Middle frontal gyrus (tissue), 1 donor: ENCODE measurements around the gene TRHDE.
"Not testable (repeated sequence)": the region's sequence is repeated elsewhere in the genome, so short reads cannot be mapped to it uniquely, and the experiment has no call there.

ENCODE experiments used
- DNase-seq: peaks from one replicate; pipeline ENCODE4 v3.0.0-alpha.2; 2015; ENCODE audit warnings: low spot score; ENCODE audit errors: extremely low spot score

Gene TRHDE

DNA sequence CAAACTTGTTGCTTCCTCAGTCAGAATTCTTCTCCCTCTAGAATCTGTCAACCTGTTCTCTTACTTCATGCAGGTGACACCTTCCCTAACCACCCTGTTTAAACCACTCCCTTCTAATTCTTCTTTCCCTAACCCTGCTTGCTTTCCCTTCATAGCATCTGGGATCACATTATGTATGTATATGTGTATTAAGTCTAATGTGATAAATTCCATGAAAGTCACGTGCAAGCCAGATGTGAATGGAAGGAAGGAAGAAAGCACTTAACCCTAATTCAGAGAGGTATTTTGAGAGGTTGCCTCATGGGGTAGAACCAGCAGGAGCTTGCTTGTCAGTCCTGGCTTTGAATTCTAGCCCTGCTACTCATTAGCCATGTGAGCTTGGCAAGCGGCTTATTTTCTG, 340.0 kb downstream of the TRHDE start:
- DNase-seq, result no peak

DNA sequence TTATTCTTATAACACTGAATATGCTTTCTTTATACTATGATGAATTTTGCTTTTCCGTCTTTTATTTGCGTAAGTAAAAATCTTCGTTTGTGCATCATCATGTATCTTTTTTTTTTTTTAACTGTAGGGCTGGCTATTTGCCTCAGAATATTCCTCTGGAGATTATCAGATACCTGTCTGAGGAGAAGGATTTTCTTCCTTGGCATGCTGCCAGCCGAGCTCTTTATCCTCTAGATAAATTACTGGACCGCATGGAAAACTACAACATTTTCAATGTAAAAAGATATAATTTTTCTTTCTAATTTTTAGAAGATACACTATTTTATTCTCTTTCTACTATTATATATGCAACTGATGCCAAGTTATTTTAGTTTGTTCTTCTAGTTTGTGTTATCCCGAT, 346.6 kb downstream of the TRHDE start:
- no peak for DNase-seq

DNA sequence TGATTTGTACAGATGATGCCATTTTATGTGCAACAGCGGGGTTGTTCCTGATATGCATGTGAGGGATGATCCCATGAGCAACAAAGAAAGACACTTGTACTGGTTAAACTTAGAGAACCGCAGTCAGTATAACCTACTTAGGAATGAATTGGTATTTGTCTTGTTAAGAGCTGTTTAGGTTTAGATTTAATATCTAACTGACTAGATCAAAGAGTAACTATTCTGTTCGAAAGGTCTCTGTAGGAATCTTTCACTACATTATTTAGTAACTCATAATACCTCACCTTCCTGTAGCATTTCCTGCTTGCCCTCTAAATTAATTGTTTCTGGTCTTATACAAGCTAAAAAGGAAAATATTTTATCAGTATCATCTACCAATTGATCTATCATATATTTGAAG, 350.4 kb downstream of the TRHDE start:
- DNase-seq, result no peak

DNA sequence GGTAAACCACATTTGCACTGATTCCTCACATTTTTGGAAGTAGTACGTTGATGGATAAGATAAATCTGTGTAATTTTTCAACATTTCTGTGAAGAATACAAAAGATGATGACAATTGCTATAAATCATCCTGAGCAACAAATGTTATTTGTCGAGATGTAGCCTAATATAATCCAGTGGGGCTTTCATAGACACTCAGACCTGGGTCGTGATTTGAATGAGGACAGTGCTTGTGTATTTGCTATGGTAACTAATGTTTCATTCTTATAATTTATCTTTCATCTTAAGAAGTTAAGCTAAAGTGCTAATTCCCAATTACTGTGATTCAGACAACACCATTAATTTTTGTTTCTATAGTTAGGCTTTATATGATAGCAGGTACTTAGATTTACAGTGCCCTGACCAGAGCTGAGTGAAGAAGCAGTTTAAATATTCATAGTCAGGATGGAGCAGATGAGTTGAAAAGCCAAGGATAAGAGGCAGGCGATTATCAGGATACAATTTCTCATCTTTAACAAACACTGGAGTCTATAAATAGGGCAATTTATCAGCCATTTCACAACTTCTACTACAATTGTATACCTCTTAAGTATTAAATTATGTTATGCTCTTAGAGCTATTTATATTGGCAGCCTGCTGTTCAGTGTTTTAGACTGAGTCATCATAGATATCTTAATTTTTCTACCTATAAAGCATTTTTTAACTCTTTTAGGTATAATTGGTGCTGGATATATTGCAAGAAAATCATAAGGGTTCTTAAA, 359.9 kb downstream of the TRHDE start:
- no peak for DNase-seq

DNA sequence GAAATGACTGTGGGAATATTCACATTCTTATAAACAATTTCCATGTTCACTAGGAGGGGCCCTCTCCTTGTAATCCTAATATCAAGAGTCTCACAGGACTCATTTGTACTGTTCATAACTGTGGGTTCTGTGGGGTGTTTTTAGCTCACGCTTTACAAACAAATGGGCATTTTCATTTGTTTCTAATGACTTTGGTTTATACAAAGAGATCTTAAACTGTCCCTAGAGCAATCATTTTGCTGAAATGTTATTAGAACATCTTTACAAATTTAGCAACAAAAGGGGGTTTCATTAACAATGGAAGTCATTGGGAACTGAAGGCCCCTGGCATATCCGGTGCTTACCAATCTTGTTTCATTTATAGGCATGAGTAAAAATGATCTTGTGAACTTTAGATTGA, 370.5 kb downstream of the TRHDE start:
- no peak for DNase-seq

DNA sequence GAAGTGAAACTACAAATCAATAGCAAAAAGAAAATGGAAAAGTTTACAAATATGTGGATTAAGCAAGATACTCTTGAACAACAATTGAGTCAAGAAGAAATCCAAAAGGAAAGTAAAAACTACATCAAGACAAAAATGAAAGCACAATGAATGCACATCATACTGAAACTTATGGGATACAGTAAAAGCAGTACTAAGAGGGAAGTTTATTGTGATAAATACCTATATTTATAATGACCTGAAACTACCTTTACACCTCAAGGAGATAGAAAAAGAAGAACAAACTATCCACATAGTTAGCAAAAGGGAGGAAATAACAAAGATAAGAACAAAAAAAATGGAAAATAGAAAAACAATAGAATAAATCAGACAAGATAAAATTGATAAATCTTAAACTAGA, 375.0 kb downstream of the TRHDE start:
- no peak for DNase-seq

DNA sequence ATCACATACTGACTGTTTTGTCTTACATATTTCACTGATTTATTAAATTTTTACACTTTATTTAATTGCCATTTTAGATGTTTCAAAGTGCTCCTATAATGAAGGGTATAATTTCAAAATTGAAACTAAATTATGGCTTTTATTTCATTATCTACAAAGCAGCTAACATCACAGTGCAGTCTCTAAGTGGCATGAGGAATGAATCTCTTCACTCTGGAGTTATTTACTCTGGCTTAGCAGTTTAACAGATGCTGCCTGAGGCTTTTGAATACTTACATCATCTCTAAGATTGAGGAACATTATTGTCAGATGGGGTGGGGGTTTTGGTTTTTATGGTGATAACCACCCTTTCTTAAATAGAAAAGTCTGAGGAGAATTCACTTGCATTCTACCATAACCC, 386.4 kb downstream of the TRHDE start:
- no peak for DNase-seq

DNA sequence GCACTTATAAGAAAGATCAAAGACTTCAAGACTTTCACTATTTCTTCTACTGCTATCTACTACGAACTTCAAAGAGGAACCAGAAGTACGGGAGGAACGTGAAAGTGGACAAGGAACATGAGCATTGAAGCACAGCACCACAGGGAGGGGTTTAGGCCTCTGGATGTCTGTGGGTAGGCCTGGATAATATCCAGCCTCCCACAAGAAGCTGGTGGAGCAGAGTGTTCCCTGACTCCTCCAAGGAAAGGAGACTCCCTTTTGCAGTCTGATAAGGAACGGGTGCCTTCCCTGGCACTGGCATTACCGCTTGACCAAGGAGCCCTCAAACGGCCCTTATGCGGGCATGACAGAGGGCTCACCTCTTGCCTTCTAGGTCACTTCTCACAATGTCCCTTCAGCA, 388.0 kb downstream of the TRHDE start:
- DNase-seq, result not testable (repeated sequence)

DNA sequence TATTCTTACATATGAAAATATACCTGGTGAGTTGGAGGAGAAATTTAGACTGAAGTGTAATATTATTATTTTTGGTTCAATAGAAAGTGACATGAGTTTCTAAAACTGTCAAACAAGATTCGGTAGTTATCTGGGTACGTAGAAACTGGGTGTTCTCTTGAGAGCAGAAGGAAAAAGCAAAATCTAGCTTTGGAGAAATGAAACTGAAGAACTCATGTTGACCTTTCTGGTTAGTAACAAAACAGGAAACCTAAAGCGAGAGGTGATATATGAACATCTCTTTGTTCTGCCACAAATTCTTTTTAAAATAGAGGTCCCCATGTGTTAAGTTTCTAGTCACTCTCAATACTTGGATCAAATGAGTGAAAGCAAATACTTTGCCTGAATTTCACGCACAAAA, 401.7 kb downstream of the TRHDE start:
- no peak for DNase-seq

DNA sequence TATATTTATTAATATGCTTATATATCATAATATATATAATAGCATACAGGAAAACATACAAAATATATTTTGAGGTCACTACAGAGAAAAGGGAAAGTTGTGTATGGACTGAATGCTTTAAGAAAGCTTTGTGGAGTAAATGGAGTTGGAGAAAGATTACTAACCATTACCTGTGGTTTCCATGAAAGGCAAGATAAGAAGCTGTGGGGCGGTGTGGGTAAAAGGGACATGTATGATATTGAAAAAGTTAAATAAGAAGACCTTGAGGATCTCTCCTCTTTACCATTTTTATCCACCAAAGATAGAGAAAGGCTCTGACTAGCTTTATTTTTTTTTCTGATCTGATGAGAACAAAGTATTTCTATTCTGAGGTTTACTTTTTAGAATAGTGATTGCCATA, 404.4 kb downstream of the TRHDE start:
- no peak for DNase-seq

DNA sequence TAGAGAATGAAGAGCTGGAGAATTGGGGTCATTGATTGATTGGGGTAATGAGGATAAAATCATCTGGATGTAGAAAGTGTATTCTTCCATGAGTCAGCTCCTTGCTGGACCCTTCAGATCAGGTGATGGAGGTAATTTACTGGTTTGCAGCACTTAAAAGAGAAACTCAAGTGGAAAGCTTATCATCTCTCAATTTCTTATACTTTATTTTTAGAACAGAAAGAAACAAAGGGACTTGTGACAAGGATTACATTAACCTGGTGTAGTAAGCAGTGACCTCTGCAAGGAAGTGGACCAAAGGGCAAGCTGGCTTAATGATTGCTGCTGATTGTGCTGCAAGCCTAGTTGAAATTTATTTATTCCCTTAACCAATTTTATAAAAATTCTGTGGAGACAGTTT, 405.0 kb downstream of the TRHDE start:
- DNase-seq, result no peak

DNA sequence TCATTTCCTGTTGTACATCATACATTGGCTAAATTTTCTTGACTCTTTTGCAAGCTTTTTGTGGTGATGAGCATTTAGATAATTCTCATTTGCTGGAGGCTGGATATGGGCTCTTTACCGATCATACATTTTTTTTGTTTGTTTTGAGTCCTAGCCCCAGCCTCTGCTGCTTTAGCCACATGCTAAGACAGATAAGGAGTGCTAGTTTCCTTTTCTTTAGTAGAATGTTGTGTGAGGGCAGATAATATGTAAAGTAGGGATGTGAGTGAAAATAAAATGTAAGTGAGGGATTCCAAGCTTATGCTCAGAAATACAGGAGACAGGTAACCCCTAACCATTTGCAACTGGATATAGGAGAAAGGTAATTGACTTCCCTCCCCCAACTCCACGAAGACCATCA, 405.7 kb downstream of the TRHDE start:
- DNase-seq, result no peak

DNA sequence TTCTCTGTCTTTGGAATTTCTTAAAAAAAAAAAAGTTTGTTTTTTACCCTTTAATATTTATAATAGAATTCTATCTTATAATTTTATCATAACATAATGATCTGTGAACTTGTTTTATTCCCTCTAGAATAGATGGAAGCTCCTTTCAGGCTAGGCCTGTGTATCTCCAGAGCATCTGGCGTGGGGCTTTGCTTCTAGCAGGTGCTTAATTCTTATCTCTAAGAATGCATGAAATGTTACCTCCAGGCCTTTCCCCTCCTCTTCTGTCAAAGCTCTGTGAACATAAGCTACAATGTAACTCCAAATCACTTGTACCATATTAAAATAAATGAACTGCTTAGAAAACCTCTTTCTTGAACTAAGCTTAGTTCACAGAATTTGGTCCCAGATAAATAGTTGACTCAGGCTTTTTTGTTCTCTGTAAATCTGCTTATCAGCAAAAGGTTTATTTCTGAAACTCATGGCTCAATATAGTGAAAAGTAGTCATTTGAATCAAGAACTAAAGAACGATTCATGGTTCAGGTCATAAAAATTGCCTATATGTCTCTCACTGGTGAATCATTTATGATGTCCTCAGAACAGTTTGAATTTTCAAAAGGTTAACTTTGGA, 407.1 kb downstream of the TRHDE start:
- DNase-seq, result no peak

DNA sequence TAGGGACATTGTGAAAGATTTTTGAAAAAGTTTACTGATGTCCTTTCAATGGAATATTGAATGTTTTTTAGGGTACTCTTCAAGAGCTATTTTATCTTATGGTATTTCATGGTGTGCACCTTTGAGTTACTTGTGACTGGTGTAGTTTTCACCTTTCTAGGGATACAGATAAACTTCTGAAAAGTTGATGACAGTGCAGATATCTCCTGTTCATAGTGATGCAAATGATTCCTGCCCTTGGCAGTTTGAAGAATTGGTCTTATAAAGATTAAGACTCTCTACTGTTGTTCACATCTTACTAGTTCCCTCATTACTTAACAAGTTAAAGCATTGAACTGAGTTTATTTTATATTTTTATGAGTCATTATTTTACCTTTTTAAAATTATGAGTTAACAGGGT, 408.9 kb downstream of the TRHDE start:
- DNase-seq, result no peak

DNA sequence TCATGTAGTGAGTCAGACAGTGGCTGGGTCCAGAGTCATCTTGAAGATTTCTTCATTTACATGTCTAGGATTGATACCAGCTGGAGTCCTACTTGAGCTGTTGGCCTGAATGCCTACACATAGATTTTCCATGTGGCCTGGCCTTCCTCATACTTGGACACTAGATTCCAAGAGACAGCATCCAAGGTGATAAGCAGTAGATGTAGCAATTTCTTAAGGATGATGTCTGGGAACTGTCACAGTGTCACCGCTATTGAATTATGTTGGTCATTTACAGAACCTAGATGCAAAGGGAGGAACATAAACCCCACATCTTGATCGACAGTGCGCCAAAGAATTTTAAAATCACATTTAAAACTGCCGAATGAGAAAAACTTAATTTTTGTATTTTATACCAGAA, 412.3 kb downstream of the TRHDE start:
- no peak for DNase-seq

DNA sequence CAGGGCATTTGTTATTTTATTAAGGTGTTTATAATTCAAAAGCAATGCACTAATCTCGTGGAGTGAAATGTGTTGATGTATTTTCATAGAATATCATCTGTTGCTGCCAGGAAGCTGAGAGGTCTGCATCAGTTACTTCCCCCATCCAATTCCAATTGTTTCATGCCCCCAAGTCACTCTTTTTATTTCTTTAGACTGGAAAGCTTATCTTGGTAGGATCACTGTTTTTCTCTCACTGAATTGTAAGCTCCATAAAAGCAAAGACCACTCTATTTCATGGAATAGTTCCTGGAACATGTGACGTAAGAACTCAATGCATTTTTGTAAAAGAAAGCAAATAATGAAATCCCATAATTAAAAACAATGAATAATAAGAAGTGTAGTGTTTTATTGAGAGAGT, 420.2 kb downstream of the TRHDE start:
- no peak for DNase-seq

DNA sequence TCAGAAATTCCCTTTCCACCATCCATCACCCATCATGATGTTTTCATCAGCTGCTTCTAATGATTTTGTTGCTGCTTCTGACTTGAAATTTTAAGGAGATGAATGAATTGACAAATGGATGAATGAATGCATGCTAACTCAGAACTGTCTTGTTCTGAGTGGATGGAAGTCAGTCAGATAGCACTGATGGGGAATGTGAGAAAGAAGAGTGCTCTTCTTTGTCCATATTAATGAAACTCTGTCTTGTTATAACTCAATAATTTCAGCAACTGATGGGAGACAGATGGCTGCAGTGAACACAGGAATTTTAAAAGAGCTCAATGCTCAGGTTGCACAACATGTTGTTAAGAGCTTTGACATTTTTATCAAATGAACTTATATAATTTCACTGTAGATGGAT, 422.0 kb downstream of the TRHDE start:
- no peak for DNase-seq

DNA sequence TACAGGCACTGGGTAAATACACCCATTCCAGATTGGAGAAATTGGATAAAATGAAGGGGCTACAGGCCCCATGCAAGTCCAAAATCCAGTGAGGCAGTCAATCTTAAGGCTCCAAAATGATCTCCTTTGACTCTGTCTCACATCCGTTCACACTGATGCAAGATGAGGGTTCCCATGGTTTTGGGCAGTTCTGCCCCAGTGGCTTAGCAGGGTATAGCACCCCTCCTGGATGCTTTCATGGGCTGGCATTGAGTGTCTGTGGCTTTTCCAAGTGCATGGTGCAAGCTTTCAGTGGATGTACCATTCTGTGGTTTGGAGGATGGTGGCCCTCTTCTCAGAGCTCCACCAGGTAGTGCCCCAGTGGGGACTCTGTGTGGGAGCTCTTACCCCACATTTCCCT, 427.2 kb downstream of the TRHDE start:
- no peak for DNase-seq

DNA sequence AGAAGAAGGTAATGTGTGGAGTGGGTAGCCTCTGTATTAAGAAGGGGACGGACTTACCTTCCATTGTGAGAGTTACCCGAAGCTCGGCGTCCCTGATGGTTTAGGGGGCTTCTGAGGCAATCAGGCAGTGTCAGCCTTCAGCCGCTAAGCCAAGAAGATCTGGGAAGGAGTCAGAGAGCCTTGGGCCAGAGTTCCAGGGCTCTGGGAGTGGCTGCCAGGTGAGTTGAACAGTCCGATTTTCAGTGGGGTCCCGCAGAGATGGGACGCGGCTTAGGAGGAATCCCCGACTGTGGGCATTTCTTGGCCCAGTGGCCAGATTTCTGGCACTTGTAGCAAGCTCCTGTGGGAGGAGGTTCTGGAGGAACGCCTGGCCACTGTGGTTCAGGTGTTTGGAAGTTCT, 439.9 kb downstream of the TRHDE start:
- DNase-seq, result not testable (repeated sequence)

DNA sequence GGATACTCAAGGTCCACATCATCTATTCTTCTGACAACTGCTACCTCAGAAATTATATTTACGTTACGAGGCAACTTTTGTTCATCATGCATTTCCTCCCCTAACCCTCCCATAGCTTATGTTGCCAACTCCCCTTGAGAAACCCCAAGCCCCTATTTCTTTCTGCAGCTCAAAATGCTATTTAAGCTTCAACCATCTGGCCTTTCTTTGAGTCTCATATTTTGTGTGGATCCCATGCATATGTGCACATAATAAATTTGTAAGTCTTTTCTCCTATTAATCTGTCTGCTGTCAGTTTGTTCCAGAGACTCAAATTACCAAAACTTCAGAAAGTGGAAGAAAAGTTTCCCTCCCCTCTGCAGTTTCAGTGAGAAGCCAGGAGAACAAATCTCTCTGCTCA, 444.1 kb downstream of the TRHDE start:
- DNase-seq, result no peak

DNA sequence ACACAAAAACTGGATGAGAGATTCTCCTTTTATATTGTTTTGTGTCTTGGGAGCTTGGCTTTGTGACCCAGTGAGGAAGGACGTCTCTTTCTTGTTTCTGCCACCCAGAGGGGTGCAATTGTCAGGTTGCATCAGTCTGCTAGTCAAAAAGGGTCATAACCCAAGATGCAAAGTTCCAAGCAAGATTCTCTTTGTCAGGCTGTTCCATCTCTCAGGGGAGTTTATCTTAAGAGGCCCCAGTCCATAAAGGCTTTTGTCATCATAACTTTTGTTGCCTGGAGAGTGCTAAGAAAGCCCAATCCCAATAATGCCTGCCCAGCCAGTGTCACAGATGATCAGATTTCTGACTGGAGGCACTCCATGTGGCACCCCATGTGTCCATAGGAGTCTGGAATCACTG, 444.9 kb downstream of the TRHDE start:
- DNase-seq, result no peak
